ENCODE results near the gene SCFD2.

GRCh38 chr4:52994567-52994966 lies 371.3 kb downstream of the SCFD2 start:
- TF ChIP-seq MXI1 (IDR thresholded peaks at IDR 0.05; ENCODE audit: low read depth, low read length) (no peak), POLR2AphosphoS5 (IDR thresholded peaks at IDR 0.05; ENCODE audit: low read depth, low read length) (no peak)
